Measurements from ENCODE around the gene TMEM120B.

- no peak for TF ChIP-seq CTCF (IDR thresholded peaks at IDR 0.05)
- TF ChIP-seq POLR2A (IDR thresholded peaks at IDR 0.05), result no peak
These were observed 58.5 kb downstream of the TMEM120B start for GRCh38 chr12:121770813-121771625.
